Smooth muscle cell of the brain vasculature (primary cell): ENCODE results near the gene ZSWIM8.
"Not testable (repeated sequence)": the region's sequence is repeated elsewhere in the genome, so short reads cannot be mapped to it uniquely, and the experiment has no call there.

Experiments used
- DNase-seq: peaks from one replicate; pipeline ENCODE4 v3.0.0-alpha.2; 2012; ENCODE audit warnings: low read depth, low spot score

ZSWIM8 gene

DNA sequence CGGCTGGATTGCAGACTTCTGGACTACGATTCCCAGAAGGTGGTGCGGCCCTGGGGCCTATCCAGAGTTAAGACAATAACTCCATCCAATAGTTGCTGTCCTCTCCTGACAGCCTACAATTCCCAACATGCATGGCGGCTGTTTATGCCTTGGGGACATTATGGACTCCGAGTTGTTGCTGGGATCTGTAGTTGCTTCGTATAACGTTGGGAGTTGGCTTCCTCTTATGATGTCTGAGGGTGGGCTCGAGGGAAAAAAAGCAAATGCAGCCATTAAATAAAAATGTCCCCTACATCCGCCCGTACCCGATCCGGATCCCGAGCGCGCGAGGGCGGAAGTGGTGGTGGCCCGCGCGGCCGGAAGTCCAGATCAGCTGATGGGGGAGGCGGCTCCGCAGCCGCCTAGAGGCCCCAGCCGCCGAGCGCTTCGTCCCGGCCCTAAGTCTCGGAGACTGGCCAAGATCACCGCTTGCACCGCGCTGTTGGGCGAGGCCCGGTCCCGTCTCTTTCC is at the start of gene ZSWIM8:
ZSWIM8 (plus strand) TSS at position 396 of the 510 bp plus-strand sequence. CDS start 273 bp downstream, outside the sequence.
- peak; percentile 92 for DNase-seq

DNA sequence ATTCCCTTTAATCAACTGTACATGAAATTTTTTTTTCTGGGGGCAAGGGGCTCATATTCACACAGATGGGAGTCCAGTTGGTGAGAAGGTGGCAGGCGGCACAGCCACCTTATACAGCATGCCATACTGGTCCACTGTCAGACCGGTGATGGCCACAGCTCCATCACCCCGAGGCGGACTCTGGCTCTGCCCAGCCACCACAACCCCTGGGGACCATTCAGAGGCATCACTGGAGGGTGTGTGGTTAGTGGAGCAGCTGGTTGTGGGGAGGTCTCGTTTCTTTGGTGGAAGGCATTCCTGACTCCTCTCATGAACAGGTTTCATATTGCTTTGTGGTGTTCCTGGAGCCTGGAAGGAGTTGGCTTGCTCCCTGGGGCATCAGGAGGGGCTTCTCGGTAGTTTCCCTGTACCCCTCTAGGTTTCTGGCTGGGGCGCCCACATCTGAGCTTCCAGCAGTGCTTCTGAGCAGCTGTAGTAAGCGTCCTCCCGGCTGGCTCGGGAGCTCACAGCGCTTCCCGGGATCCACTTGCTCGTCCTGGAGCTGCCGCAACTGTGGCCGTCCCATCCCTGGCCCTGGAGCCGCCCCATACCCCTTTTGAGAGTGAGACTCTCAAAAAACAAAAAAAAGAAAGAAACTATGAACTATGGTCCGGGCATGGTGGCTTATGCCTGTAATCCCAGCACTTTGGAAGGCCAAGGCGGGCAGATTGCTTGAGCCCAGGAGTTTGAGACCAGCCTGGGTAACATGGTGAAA is 44.7 kb upstream of the ZSWIM8 start:
- DNase-seq, result not testable (repeated sequence)

GRCh38 chr10:73742454-73742734 is 43.0 kb upstream of the ZSWIM8 start:
- no peak for DNase-seq

DNA sequence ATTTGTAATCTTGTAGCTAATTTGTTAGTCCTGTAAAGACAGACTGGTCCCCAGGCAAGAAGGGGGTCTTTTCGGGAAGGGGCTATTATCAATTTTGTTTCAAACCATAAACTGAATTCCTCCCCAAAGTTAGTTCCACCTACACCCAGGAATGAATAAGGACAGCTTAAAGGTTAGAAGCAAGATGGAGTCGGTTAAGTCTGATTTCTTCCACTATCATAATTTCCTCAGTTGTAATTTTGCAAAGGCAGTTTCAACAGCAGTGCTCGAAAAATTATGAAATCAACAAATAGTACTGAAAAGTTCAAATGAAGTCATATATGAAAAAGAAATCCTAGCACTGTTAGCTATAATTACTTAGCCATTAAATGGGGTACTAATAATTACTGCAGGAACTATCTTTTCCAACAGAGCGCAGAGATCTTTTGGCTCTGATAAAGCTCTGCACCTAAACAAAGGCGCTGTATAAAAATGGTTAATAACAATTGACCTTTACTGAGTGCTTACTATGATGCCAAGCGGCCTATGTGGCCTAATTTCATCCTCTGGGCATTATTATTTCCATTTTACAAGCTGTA is 42.0 kb upstream of the ZSWIM8 start:
- DNase-seq, result peak; percentile 2

- DNase-seq, result peak; percentile 92
Observed at GRCh38 chr10:73743905-73744663, 41.3 kb upstream of the ZSWIM8 start, which contains the start of gene SEC24C. Gene SEC24C, plus strand, starts transcription at chr10:73744372. Its CDS starts 2,461 bp downstream, at chr10:73746833.

GRCh38 chr10:73744664-73744975 is 40.8 kb upstream of the ZSWIM8 start:
- peak; percentile 46 for DNase-seq

GRCh38 chr10:73746721-73747120 is 38.7 kb upstream of the ZSWIM8 start:
- DNase-seq, result no peak

GRCh38 chr10:73750819-73751218 is 34.6 kb upstream of the ZSWIM8 start:
- DNase-seq, result no peak

- no peak for DNase-seq
Observed at GRCh38 chr10:73756183-73756582, 29.2 kb upstream of the ZSWIM8 start.

DNA sequence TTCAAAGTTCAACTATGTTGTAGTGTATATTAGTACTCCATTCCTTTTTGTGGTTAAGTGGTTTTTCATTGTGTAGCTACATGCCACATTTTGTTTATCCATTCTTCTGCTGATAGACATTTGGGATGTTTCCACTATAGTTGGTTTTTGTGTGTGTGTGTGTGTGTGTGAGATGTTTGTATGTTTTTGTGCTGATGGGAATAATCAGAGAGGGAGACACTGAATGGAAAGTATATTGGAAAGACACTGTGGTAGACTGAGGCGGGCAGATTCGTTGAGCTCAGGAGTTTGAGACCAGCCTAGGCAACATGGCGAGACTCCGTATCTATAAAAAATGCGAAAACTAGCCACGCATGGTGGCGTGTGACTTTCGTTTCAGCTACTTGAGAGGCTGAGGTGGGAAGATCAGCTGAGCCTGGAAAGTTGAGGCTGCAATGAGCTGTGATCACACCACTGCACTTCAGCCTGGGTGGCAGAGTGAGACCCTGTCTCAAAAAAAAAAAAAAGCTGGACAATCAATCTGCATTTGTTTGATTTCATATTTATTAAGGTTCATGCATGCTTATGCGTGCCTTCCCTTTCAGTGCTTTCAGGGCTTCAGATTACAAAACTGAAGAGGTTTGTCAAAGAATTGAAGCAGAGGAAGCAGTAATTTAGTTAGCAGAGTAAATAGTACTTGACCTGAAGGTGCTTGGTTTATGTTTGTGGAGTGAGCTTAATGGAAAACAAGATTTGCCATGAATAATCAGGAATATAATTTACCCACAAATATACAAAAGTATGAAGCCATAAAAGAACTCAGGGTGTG is 26.5 kb upstream of the ZSWIM8 start:
- no peak for DNase-seq

- DNase-seq, result no peak
Observed at GRCh38 chr10:73759512-73760115, 25.8 kb upstream of the ZSWIM8 start.

- no peak for DNase-seq
Observed at GRCh38 chr10:73761781-73762180, 23.6 kb upstream of the ZSWIM8 start.

DNA sequence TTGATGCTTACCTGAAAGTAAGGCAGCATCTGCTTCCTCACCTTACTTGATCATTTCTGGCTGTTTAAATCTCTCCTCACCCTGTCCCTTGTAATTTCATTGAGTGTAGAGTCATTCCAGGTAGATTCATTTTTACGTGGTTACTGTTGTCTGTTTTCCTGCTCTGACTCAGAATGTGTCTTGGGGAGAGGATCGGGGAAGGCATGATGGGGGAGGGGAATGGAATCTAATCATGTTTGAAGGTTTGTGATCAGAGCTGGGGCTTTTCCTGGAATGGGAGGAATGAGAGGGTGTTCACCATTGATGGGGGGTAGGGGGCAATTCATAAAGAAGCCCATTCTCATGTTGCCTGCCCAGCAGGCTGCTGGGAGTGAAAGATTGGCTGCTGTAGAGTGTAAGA is 22.5 kb upstream of the ZSWIM8 start:
- no peak for DNase-seq

- no peak for DNase-seq
Observed at GRCh38 chr10:73763343-73763742, 22.1 kb upstream of the ZSWIM8 start.

DNA sequence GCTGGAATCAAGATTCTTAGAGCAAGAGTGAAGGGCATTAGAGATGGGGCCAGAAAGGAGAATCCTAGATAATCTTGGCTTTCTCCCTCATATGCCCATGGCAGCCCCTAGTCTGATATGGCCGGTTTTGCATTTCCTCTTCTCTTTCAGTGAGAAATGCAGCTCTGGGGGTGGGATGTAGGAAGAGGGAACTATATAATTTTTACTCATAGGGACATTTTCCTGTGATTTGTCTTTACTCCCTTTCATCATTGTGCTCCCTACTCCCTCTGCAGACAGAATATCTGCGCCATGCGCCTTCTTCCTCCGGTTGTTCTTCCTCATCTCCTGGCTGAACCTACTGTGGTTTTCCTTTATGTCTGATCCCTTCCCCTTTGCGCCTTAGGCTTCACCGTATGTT is 20.3 kb upstream of the ZSWIM8 start:
- DNase-seq, result no peak

- no peak for DNase-seq
Observed at GRCh38 chr10:73768881-73769280, 16.5 kb upstream of the ZSWIM8 start.

DNA sequence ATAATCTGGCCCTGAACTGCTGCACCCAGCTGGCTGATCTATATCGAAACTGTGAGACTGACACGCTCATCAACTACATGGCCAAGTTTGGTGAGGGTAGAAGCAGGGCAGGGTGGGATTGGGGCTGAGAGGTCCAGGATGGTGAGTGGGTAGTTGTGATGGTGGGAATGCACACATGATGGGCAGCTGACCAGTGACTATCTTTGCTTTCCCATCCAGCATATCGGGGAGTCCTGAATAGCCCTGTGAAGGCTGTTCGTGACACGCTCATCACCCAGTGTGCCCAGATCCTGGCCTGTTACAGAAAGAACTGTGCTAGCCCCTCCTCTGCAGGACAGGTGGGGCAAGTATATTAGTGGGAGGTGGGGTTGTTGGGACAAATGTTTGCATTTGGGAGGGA is 16.0 kb upstream of the ZSWIM8 start:
- DNase-seq, result no peak

GRCh38 chr10:73771722-73772280 is 13.6 kb upstream of the ZSWIM8 start:
- DNase-seq, result peak; percentile 55

GRCh38 chr10:73772281-73773151 is 12.9 kb upstream of the ZSWIM8 start:
- DNase-seq, result peak; percentile 40
